HG02938 (cell line): ENCODE data around the gene HOXB2.

Experiments used
- ATAC-seq: cut with Tn5 transposase; IDR thresholded peaks from one replicate; pipeline ENCODE4 v1.9.1; 2021; ENCODE audit warnings: mild to moderate bottlenecking, moderate library complexity; ENCODE audit not compliant: unreplicated experiment

HOXB2 gene

DNA sequence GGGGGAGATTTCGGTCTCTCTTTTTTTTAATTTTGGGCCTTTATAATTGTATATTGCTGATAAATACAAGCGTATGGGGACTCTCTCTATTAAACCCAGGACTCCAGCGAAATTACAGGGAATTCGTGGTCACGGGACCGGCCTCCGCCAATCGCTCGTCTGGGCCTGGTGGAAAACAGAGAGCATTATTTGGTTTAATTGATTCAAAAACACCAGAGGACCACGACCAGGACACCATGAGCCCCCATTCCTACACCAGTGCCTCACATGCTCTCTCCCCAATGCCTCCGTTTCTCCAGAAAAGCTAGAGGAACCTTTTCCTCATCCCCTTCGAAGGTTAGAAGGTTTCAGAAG is at the start of gene HOXB2:
TSS of gene HOXB2 (minus strand) at position 88 of the 354 bp plus-strand sequence. CDS start 198 bp downstream, outside the sequence.
- no peak for ATAC-seq

DNA sequence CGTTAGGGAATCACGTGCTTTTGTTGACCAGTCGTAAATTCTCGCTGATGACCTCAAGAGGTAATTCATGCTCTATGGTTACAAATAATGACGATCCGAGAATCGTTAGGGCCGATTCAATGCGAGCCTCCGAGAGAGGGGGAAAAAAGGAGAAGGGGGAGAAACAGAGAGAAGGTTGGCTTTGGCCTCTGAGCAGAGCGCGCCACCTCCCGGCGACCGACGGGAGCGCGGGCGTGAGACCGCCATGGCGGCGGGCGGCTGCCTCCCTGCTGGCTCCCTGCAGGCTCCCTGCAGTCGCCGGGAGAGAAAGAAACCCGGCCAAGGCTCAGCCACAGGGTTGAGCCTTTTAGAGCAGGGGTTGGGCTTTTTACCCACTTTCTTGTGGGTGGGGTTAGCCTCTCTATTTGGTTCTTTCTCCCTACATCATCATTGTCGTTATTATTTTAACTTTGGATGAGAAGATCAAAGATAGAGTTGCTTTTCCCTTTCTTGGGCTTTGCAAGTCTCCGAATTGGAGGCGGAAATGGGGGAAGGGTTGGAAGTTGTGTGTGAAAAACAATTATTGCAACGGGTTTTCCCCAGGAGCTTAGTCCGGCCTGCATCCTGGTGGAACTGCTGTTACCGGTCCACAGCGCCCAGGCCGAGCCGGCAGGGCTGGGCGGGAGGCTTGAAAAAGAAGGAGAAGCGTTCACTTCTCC is 49.1 kb upstream of the HOXB2 start:
- no peak for ATAC-seq

DNA sequence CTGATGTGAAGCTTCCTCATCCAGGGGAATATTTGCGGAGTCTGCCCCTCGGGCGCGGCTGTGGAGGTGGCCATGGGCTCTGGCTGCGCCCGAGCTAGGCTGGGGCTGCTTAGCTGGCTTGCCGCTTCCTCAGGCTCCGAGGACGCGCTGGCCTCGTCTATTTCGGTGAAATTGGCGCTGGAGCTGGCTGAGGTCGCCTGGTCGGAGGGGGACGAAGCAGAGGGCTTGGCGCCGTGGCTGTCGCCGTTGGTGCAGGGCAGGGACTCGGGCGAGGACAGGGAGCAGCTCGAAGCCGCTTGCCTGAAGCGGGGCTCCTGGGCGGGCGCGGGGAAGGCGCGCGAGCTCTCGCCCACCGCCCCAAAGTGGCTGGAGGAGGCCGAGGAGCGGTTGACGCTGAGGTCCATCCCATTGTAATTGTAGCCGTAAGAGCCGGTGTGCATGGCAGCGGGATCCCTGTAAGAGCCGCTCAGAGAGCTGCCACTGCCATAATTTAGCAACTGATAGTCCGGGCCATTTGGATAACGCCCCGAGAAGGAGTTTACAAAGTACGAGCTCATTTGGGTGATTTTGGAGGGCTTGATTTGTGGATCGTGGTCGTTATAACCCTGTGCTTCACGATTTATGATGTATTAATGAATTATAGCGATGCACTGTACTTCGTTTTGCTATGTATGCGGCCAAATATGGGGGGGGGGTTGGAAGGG is 48.4 kb upstream of the HOXB2 start, which contains the start of gene HOXB5:
TSS of gene HOXB5 (minus strand) at position 654 of the 704 bp plus-strand sequence. CDS start at position 557, 97 bp downstream.
- ATAC-seq, result no peak

DNA sequence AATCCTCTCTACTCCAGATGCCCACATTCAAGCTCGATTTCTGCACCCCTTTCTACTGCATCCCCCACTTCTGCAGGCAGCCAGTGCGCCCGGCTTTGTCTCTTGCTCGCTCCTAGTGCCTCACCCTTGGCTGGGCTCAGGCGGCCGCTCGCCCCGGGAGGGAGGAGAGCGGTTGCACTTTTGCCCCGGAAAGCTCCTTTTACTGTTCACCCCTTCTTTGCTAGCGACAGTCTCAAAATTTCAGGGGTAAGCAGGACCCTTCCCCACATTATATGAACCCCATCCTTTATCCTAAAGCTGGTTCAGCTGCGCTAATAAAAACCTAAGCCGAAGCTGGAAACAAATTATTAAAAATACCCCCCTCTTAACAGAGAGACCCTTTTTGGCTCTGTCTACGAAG is 47.7 kb upstream of the HOXB2 start:
- no peak for ATAC-seq

DNA sequence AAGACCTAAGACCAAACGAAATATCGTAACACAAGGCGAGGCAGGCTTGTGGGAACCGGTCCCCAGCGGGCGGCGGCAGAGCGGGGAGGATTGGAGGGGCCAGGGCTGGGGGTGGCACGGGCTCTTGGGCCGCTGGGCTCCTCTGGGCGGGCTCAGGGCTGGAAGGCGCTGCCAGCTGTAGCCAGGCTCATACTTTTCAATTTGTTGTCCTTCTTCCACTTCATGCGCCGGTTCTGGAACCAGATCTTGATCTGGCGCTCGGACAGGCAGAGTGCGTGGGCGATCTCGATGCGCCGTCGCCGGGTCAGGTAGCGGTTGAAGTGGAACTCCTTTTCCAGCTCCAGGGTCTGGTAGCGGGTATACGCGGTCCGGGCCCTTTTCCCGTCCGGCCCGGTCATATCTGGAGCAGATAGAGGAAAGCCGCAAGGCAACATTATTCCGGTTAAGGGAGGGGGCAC is 47.2 kb upstream of the HOXB2 start:
- ATAC-seq, result no peak

DNA sequence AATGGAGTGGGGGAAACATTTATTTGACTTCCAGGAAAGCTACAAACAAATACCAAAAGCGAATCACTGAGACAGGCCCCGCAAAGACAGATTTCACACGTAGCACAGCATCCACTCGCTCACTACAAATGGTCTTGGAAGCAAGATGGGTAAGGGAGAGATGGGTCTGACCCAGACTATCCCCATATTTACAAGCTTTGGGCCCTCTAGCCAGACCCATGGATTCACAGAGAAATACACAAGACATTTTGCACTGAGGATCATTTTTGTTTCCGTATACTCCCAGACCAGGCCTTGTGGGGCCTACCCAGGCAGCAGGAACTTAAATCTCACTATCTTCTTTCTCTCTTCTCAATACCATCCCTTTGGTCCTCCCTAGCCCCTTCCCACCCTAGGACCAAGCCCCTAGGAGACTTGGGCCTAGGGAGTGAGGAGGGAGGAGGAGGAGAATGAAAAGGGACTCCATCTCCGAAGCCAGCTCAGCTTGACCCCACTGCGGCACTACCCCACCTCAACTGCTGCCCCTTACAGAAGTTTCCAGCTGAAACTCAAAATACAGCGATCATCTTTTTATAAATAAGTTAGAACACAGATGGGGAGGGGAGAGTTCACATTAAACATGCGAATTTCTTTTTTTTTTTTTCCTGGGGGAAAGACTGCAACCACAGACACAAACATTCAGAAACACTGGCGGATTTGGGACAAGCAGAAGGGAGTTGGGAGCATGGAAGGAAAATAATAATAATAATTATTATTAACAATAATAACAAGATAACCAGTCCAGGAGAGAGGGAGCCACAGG is 46.5 kb upstream of the HOXB2 start:
- ATAC-seq, result no peak

DNA sequence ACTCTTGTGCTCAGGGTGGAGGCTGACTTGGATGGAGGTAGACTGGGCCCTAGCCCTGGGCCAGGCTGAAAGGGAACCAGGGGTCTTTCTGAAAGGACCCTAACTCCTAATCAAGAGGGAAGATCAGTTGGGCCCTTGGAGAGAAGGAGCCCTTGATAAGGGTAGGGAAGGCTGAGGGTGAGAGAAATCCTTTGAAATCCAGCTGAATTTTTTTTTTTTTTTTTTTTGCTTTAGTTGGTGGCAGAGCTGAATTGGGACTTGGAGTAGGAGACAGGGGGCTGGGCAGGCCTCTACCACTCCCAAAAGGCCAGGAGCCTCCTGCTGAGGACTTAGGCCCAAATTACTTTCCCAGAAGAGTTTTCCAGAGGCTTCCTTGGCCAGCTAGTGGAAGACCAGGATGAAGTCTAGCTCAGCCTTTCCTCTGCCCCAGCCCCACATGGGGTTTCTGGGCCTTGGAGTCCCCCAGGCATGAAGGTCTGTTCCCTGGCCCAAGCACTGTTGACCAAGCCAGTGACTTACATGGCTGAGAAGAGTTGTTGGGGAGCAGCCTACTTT is 45.8 kb upstream of the HOXB2 start:
- no peak for ATAC-seq

DNA sequence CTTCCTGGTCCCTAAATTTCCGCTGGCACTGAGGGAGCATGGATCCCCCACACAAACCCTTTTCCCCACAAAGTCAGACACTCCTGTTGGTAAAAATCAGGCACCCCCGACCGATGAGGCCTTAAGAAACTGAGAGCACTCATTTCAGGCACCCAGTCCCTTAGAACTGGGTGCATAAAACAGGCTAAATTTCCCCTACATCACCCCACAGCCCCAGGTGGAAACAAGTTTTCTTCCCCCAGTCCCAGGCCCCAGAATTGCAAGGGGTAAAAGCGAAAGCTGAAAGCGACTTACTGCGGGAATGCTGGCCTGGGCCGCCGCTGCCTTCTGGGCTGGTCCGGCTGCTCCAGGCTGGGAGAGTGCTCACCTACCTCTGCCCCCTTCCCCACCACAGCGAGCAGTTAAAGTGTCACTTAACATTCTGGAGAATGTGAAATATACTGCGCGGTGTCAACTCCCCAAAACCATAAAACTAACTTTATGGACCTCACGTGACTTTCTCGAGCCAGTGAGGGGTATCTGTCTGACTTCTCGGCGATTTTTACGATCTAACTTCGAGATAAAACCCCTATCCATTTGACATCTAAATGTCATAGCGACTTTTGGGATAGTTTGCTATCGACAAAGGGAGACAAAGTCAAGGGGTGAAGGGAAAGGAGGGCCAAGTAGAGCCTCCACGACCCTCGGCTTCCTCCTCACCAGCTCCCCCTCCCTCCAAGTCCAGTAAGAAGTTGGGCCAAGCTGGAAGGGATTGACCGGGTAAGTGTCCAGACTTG is 45.1 kb upstream of the HOXB2 start, which contains the start of gene HOXB3:
TSS of gene HOXB3 (minus strand) at position 411 of the 776 bp plus-strand sequence. CDS start 37,767 bp downstream, outside the sequence.
- ATAC-seq, result no peak

DNA sequence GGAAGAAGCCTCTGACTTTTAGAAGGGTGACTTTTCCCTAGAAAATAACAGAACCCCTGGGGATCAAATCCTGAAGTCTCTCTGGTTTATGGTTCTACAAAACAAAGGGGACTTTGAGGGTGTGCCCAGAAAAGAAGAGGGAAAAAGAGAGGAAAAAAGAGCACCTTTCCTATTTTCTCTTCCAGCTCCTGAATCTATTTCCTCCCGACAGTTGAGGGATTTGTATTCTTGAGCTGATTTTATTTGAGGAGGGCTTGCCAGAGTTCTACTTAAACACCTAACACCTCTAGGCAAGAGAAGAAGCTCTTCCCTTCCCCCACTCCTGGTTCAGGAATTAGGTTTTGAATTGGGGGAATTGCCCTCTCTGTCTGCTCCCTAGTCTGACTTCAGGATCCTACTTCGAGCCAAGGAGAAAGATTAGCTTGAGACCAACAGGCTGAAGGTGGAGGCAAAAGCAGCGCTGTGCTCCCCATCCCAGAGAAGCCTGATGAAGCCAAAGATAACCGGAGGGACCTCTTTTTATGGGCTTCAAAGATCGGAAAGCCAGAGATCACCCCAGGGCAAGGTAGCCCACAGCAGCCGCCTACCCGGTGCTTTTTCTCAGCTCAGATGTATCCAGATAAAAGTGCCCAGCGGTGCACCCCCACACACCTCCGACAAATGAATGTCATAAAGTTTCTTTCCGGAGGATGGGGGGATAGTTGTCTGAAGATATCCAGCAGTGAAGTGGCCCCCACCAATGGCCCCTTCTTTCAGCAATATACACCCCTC is 44.3 kb upstream of the HOXB2 start:
- no peak for ATAC-seq

DNA sequence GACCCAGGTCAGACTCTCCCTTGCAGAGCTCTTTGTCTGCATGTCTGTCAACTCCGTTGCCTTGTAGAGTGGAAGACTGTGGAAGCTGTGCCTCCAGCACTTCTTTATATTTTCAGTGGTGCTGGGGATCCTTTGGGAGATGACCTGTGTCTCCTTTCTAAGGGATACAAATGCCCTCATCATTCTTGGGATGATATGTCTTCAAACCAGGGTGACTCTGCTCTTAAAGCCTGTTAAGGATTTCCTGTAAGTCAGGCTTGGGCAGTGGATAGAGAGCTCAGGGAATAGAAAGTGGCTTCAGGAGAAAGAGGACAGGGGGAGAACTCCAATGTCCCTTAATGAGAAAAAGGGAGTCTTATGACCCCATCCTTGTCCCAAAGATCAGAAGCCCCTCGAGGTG is 43.6 kb upstream of the HOXB2 start:
- ATAC-seq, result no peak

DNA sequence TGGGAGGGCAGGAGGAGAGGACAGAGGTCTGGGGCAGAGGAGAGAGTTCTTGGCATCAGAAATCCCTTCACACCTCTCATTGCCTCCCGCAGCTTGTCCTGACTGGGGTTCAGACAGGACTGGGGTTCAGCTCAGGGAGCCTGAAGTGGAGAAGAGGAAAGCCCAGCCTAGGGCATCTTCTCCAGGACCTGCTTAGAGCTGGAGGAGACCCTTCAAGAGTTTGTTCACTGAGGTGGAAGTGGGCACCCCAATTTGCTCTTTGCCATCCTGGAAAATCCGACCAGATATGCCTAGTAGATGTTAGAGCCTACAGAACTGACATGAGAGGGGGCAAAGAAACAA is 43.1 kb upstream of the HOXB2 start:
- ATAC-seq, result no peak

DNA sequence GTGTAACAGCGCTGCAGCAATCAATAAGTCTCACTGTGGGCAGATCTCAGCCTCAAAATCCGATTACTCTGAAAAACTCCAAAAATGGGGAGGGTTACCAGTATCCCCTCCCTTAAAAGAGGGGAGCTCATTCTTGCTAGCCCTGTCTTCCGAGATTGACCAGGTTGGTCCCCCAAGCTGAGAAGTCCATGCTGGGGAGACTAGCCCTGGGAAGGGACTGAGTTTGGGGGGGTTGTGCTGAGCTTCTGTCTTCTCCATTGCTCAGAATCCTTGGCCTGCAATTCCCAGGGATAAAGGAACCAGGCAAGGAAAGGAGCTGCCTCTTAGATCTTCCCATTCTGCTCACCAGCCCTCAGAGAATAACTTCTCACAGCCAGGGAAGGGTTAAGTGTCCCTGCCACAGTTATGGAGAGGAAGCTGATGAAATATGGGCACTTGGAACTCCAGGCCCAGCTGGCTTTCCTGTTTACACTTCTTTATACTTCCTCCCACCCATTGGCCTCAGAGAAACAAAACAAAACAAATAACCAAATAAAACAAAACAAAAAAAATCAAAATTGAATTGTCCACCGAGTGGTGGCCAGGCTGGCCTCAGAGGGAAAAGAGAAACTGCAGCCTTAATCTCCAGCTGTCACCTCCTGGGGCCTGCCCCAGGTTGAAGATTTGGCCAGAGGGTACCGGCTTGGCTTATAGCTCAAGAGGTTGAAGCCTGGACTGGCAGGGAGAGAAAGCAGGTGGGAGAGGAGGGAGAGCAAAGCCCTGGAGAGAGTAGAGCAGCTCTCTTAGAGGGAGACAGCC is 42.6 kb upstream of the HOXB2 start:
- ATAC-seq, result no peak

DNA sequence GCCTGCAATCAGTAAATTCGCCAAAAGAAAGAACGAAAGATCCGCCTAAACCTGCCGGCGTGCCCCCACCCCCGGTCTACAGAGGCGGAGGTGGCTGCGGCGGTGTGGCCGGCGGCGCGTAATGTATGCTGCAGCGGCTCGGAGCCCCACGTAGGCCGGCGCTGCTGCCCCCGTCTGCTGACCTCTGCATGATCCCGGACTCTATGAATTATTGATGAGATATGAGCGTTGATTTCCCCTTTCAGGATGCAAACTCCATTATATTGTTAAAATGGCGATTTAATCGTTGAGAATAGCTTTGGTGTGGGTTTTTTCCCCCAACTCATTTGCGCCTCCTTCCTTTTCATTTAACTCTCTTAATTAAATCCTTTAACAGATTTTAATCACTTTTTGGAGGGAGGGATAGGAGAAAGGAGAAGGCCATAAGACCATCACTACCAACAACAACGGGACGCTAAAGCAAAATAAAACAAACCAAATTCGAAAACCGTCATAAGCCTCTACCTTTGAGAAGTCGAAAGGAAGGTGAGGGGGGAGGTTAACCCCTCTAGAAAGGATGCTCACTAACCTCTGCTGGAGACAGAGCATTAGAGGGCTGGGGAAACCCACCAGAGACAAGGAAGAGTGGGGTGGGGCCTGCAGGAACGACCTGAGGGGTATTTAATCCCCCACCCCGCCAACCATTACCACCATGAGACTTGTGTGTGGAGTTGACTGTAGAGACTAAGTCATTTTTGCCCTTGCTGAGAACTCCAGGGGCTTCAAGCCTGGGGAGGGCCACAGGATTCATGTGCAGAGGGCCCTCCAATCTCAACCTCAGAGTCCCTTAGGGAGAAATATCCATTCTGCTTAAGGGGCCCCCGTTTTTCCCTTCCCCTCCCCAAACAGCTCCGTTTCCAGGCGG is 41.7 kb upstream of the HOXB2 start:
- ATAC-seq, result no peak

DNA sequence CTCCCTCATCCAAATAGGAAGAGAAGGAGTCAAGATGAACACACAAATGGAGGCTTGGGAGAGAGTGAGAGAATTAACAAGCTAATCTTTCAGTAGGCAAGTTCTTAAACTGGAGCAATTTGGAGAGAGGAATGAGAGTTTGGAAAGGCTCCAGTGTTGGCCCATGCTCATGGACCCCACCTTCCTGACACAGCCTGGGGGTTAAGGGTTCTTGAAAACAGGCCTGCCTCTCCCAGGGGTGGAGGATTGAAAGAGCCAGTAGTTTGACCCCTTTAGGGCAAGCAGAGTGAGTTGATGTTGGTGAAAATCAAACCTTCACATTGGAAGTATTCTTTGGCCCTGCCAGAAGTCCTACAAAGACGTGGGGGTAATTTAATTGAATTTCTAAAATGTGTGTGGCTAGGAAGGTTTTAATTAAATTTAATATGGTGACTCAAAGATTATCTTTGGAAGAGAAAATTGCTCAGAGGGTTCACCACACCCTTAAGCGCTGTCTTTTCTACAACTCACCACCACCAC is 39.4 kb upstream of the HOXB2 start:
- no peak for ATAC-seq

DNA sequence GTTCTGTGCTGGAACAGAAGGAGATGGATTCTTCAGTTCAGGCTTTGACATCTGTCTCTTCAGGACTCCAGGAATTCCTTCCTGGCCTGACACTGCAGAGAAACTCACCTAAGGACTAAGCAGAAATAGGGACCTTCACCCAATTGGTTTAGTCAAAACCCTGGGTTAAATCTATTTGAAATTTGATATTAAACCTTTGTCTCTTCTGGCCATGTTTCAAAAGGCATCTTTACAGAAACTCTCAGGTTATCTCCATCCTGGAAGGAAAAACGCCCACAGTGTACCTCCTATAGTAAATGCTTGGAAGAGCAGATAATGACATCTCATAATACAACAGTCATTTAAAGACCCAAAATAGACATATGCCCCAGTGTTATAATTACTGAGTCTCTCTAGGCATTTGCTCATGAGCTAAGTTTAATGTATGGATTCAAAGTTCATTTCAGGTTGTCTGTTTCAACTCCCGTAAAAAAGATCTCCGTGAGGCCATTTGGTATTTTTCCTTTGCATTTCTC is 38.9 kb upstream of the HOXB2 start:
- ATAC-seq, result no peak

DNA sequence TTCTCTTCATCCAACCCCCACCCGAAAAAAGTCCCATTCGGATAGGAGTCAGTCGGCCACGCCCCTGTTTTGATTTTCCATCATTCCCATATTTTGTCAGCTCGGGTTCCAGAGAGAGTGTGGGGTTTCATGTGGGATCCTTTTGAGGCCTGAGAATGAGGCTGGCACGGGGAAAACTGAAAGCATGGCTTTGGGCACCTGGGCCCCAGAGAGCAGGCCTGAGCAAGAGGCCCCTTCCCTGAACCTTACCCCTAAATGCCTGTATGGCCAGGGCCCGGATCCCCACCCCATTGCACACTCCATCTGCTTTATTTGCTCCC is 37.8 kb upstream of the HOXB2 start:
- no peak for ATAC-seq

DNA sequence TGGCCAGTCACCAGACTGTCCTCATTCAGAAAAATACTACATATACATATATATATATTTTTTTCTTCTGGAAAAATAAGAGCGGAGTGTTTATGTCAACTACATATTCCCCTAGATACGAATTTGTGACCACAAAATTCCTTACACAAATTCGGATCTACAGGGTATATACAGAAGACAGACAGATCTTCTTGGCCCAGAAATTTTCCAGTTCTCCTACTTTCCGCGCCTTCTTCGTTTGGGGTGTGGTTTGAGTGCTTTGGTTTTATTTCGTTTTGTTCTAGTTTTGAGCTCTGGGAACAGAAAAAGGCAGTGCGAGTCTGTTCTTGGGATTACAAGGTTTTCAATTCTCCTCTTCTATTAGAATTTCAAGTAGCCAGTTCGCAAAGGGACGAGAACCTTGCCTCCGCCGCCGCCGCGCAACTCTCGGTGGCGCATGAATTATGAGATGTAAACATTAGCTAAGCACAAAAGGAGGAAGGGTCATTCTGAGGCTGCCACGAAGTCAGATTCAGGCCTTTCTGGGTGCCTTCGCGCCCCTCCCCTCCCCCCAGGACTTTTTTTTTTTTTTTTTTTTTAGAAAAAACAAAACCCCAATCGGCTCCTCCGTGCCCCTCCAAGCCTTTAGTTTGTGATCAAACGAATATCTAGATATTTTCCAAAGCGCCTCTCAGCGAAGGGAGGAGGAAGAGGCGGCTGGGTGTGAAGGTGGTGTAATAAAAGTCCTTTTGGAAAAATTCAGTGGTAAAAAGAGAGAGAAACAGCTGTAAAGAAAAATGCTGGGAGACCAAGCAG is 35.0 kb upstream of the HOXB2 start:
- ATAC-seq, result no peak
